Hepatocyte (in vitro differentiated cells): ENCODE results near the gene PTDSS2.

Source experiments
- EZH2 ChIP-seq: fragments of 200-600 bp; sonication (generic); IDR thresholded peaks from 2 replicates; pipeline ENCODE4 v1.6.1; 2016; ENCODE audit warnings: antibody characterized with exemption, mild to moderate bottlenecking, borderline replicate concordance
- TF ChIP-seq, protein P1 (sequence below): fragments of 200-600 bp; sonication (generic); IDR thresholded peaks from 2 replicates; pipeline ENCODE4 v1.5.1; 2016; ENCODE audit warnings: antibody characterized with exemption, mild to moderate bottlenecking; ENCODE audit not compliant: poor library complexity

DNA sequence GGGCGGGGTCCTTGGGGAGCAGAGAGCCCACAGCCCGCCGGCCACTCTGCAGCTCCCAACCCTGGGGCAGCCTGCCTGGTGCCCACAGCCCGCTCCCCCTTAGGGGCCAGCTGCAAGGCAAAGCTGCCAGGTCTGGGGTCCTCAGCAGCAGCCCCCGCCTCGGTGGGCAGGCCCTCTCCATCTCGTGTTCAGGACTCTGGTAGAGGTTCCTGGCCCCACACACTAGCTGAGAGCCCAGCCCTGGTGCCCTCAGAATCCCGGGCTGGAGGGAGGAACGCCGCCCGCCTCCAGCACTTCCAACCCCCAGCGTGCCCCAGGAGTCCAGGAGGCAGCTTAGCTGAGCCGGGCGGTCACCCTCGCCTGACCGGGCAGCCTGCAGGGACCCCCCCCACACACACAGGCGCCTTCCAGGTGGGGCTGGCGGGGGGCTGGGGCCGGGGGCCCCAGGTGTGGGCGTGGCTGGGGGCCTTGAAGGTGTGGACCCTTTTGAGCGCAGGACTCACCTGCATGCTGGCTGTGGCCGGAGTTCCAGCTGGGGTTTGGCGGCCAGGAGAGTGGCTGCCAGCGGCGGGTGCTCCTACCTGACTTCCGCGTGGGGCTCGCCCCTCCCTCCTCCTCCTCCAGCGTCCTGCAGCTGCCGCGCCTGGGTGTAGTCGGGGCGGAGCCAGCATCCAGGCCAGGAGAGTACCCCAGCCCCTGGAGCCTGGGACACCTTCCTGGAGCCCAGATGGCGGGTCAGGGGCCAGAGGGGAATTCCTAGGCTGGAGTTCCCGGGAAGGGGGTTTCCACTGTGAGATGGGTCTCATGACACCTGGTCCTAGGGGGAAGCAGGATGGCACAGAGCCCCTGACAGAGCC is 8.4 kb upstream of the PTDSS2 start, which contains the start of gene ANO9:
- no peak for TF ChIP-seq EZH2
- TF ChIP-seq, protein P1, sequence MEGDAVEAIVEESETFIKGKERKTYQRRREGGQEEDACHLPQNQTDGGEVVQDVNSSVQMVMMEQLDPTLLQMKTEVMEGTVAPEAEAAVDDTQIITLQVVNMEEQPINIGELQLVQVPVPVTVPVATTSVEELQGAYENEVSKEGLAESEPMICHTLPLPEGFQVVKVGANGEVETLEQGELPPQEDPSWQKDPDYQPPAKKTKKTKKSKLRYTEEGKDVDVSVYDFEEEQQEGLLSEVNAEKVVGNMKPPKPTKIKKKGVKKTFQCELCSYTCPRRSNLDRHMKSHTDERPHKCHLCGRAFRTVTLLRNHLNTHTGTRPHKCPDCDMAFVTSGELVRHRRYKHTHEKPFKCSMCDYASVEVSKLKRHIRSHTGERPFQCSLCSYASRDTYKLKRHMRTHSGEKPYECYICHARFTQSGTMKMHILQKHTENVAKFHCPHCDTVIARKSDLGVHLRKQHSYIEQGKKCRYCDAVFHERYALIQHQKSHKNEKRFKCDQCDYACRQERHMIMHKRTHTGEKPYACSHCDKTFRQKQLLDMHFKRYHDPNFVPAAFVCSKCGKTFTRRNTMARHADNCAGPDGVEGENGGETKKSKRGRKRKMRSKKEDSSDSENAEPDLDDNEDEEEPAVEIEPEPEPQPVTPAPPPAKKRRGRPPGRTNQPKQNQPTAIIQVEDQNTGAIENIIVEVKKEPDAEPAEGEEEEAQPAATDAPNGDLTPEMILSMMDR = no peak
